Ishikawa (cell line): ENCODE results near the gene KRTAP27-1.

Source experiments
- CEBPB ChIP-seq: IDR thresholded peaks from 2 replicates; pipeline ENCODE4 v1.6.1; 2012
- CREB1 ChIP-seq: IDR thresholded peaks from 2 replicates; pipeline ENCODE4 v1.6.1; 2012; ENCODE audit warnings: low read depth
- EGR1 ChIP-seq: IDR thresholded peaks from 2 replicates; pipeline ENCODE4 v1.6.1; 2012
- EP300 ChIP-seq: IDR thresholded peaks from 2 replicates; pipeline ENCODE4 v1.6.1; 2012; ENCODE audit warnings: borderline replicate concordance
- FOXM1 ChIP-seq: IDR thresholded peaks from 2 replicates; pipeline ENCODE4 v1.6.1; 2012; ENCODE audit warnings: low read depth, borderline replicate concordance
- NFIC ChIP-seq: IDR thresholded peaks from 2 replicates; pipeline ENCODE4 v1.6.1; 2012
- RAD21 ChIP-seq: IDR thresholded peaks from 2 replicates; pipeline ENCODE4 v1.6.1; 2012; ENCODE audit warnings: low read depth
- TAF1 ChIP-seq: IDR thresholded peaks from 2 replicates; pipeline ENCODE4 v1.6.1; 2012; ENCODE audit warnings: low read depth, mild to moderate bottlenecking
- TCF12 ChIP-seq: IDR thresholded peaks from 2 replicates; pipeline ENCODE4 v1.6.1; 2012; ENCODE audit warnings: low read depth
- TEAD4 ChIP-seq: IDR thresholded peaks from 2 replicates; pipeline ENCODE4 v1.6.1; 2012
- YY1 ChIP-seq: IDR thresholded peaks from 2 replicates; pipeline ENCODE4 v1.6.1; 2012; ENCODE audit warnings: low read depth
- ZBTB7A ChIP-seq: IDR thresholded peaks from 2 replicates; pipeline ENCODE4 v1.6.1; 2012; ENCODE audit warnings: low read depth
- TF ChIP-seq, protein P1 (sequence below): IDR thresholded peaks from 2 replicates; pipeline ENCODE4 v1.6.1; 2012; ENCODE audit warnings: low read depth, mild to moderate bottlenecking
- TF ChIP-seq, protein P2 (sequence below): IDR thresholded peaks from 2 replicates; pipeline ENCODE4 v1.6.1; 2012
- TF ChIP-seq, protein P3 (sequence below): IDR thresholded peaks from 2 replicates; pipeline ENCODE4 v1.6.1; 2012

Gene KRTAP27-1

DNA sequence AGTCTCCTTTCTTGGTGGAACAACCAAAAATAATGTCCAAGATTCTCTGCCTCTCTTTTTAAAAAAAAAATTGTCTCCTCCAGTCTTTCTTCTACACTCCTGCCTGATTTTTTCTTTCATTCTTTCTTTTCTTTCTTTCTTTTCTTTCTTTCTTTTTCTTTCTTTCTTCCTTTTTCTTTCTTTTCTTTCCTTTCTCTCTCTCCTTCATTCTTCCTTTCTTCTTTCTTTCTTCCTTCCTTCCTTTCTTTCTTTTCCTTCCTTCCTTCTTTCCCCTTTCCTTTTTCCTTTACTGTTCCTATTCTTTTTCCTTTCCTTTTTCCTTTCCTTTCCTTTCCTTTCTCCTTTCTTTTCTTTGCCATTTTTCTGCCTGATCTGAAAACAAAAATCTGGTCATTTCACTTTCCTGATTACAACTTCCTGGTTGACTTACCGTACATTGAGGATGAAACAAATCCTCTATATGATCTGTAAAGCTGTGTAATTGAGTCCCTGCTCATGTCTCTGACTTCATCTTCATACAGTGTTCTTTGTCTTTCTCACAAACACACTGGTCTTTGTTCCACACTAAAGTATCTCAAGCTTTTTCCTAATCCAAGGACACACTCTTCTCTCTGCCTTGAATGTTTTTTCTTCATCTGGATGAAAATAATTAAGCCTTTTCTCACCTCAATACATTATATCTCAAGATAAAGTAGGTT, 17.0 kb upstream of the KRTAP27-1 start:
- TF ChIP-seq RAD21 = no peak

DNA sequence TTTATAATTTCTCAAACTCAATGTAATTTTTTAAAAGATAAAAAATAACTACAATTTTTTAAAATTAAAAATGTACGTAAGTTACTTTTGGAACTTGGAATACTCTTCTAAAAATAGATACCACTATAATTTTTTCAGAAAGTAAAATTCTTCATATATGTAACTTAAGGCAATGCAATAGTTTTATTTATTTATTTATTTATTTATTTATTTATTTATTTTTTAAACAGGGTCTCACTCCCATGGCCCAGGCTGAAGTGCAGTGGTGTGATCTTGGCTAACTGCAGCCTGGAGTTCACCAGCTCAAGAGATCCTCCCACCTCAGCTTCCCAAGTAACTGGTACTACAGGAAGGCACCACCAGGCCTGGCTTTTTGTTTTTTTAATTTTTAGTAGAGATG, 14.0 kb upstream of the KRTAP27-1 start:
- no peak for TF ChIP-seq EGR1
- TF ChIP-seq CREB1 = no peak
- TF ChIP-seq TAF1 = no peak
- TF ChIP-seq ZBTB7A = no peak
- TF ChIP-seq NFIC = no peak
- TF ChIP-seq EP300 = no peak
- no peak for TF ChIP-seq YY1
- no peak for TF ChIP-seq RAD21
- no peak for TF ChIP-seq CEBPB
- TF ChIP-seq, protein P1, sequence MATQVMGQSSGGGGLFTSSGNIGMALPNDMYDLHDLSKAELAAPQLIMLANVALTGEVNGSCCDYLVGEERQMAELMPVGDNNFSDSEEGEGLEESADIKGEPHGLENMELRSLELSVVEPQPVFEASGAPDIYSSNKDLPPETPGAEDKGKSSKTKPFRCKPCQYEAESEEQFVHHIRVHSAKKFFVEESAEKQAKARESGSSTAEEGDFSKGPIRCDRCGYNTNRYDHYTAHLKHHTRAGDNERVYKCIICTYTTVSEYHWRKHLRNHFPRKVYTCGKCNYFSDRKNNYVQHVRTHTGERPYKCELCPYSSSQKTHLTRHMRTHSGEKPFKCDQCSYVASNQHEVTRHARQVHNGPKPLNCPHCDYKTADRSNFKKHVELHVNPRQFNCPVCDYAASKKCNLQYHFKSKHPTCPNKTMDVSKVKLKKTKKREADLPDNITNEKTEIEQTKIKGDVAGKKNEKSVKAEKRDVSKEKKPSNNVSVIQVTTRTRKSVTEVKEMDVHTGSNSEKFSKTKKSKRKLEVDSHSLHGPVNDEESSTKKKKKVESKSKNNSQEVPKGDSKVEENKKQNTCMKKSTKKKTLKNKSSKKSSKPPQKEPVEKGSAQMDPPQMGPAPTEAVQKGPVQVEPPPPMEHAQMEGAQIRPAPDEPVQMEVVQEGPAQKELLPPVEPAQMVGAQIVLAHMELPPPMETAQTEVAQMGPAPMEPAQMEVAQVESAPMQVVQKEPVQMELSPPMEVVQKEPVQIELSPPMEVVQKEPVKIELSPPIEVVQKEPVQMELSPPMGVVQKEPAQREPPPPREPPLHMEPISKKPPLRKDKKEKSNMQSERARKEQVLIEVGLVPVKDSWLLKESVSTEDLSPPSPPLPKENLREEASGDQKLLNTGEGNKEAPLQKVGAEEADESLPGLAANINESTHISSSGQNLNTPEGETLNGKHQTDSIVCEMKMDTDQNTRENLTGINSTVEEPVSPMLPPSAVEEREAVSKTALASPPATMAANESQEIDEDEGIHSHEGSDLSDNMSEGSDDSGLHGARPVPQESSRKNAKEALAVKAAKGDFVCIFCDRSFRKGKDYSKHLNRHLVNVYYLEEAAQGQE = no peak
- no peak for TF ChIP-seq TEAD4
- no peak for TF ChIP-seq FOXM1
- TF ChIP-seq, protein P2, sequence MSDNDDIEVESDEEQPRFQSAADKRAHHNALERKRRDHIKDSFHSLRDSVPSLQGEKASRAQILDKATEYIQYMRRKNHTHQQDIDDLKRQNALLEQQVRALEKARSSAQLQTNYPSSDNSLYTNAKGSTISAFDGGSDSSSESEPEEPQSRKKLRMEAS = no peak
- TF ChIP-seq TCF12 = no peak
- TF ChIP-seq, protein P3, sequence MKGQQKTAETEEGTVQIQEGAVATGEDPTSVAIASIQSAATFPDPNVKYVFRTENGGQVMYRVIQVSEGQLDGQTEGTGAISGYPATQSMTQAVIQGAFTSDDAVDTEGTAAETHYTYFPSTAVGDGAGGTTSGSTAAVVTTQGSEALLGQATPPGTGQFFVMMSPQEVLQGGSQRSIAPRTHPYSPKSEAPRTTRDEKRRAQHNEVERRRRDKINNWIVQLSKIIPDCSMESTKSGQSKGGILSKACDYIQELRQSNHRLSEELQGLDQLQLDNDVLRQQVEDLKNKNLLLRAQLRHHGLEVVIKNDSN = no peak

DNA sequence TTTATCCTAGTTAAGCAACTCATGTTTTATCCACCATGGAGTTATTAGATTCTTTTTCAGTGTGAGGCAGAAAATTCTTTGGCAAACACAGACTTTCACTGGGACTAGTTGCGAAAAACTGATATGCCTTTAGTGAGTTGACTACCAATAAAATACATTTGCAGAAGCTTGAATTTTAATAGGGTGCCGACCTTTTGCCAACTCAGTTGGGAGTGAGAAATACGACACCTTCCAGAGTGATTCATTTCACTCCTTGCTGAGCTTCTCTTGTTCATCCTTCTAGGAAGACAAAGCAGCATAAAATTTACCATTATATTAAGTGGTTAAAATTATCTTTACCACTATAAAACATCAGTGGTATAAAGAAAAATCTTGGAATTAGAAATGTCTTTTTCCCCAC, 12.1 kb upstream of the KRTAP27-1 start:
- TF ChIP-seq NFIC = no peak
- TF ChIP-seq, protein P2 = no peak

DNA sequence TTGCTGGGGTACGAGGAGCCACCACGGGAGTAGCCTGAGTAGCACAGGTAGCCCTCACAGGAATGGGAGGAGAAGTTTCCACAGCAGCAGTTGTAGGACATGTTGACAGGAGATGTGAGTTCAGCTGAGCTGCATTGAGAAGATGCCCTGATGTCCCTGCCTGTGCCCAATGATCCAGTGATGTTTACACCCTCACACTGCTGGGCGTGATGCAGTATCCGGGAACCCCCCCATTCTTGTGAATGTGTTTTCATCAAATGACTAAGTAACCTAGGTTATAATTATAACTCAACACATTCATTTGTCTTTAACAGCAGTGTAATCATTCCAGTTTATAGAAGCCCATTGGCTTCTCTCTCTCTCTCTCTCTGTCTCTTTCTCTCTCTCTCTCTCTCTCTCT, 11.0 kb upstream of the KRTAP27-1 start, which contains the start of gene KRTAP23-1:
KRTAP23-1 (minus strand) TSS at position 101 of the 400 bp plus-strand sequence; CDS start at position 101, 0 bp downstream.
- TF ChIP-seq, protein P1 = no peak
- TF ChIP-seq CEBPB = no peak

DNA sequence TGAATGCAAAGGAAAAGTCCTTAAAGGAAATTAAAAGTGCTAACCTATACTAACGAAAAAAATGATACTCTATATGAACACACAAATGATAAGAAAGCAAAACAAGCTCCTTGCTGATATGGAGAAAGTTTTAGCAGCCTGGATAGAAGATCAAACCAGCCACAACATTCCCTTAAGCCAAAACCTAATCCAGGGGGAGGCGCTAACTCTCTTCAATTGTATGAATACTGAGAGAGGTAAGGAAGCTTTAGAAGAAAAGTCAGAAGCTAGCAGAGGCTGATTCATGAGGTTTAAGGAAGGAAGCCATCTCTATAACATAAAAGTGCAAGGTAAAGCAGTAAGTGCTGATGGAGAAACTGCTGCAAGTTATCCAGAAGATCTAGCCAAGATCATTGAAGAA, 7.5 kb upstream of the KRTAP27-1 start:
- TF ChIP-seq, protein P2 = no peak
- TF ChIP-seq TCF12 = no peak
- TF ChIP-seq CEBPB = no peak
- TF ChIP-seq CREB1 = no peak
- TF ChIP-seq NFIC = no peak
- TF ChIP-seq YY1 = no peak
- TF ChIP-seq, protein P3 = no peak
- no peak for TF ChIP-seq RAD21
- no peak for TF ChIP-seq TEAD4

DNA sequence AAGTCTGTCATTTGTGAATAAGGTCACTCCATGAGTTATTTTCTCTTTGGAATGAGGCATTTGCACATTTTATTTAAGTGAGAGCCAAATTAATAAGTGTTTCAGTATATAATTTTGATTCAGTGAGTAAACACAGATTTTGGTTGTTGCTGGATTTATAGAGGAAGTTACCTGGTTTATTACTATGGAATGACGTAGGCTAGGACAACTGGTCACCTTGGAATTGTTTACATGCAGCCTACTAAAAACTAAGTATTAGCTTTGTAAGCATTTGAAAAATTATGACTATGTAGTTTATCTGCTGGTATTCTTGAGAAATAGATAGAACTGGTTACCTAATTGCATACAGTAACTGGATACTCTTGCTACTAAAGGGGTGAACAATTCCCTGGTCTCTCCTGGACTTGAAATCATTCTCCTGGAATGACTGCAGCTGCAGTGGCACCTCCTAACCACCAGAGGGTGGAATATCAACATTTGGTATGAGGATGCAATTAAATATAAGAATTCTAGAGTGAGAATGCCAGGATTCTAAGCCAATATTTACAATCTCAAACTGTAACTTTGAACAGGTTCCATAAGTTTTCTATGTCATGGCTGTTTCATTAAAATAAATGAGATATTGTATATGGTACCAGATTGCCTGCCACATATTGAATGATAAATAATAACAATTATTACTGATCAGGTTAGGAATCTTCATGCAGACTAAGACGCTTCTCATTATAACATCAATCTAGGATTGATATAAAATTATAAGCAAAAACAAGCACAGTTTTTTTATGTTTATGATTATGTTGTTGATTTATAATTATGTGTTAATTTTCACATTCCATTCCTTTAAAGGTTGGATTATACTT, 3.5 kb upstream of the KRTAP27-1 start:
- TF ChIP-seq RAD21 = peak; percentile 27; the same call in 1 of the 2 replicates
- TF ChIP-seq, protein P3 = no peak
